OCI-LY1 (cell line): ENCODE results near the gene BLNK.
"Not testable (repeated sequence)": the region's sequence is repeated elsewhere in the genome, so short reads cannot be mapped to it uniquely, and the experiment has no call there.

ENCODE experiments used
- H2AFZ ChIP-seq: fragments of 200-600 bp; sonication (generic), shearing (Covaris generic); 2 replicates; pipeline ENCODE4 v1.6.0; 2014; ENCODE audit warnings: antibody characterized with exemption, mild to moderate bottlenecking, low read length
- H3F3A ChIP-seq: fragments of 200-600 bp; sonication (generic), shearing (Covaris generic); 2 replicates; pipeline ENCODE4 v1.6.0; 2014; ENCODE audit warnings: mild to moderate bottlenecking, antibody characterized with exemption, low read length, moderate library complexity; ENCODE audit not compliant: insufficient read depth
- H3K27ac ChIP-seq: fragments of 200-600 bp; sonication (generic); 2 replicates; pipeline ENCODE4 v1.5.1; 2014; ENCODE audit warnings: low read length, mixed run types, mild to moderate bottlenecking, low read depth; ENCODE audit not compliant: poor library complexity, severe bottlenecking
- H3K27me3 ChIP-seq: fragments of 200-600 bp; sonication (generic); 2 replicates; pipeline ENCODE4 v1.6.0; 2014; ENCODE audit warnings: antibody characterized with exemption, mild to moderate bottlenecking, low read length, moderate library complexity; ENCODE audit not compliant: insufficient read depth
- H3K36me3 ChIP-seq: fragments of 200-600 bp; sonication (generic); 2 replicates; pipeline ENCODE4 v1.6.1; 2014; ENCODE audit warnings: mild to moderate bottlenecking, antibody characterized with exemption, low read length, moderate library complexity, mixed read lengths; ENCODE audit not compliant: insufficient read depth
- H3K4me1 ChIP-seq: fragments of 200-600 bp; sonication (generic); 2 replicates; pipeline ENCODE4 v1.5.1; 2014; ENCODE audit warnings: mild to moderate bottlenecking, low read length, moderate library complexity; ENCODE audit not compliant: insufficient read depth, severe bottlenecking
- H3K4me2 ChIP-seq: fragments of 200-600 bp; sonication (generic), shearing (Covaris generic); 2 replicates; pipeline ENCODE4 v1.6.1; 2014; ENCODE audit warnings: low read length
- H3K4me3 ChIP-seq: fragments of 200-600 bp; sonication (generic); 2 replicates; pipeline ENCODE4 v1.5.1; 2014; ENCODE audit warnings: low read length, low read depth, mild to moderate bottlenecking, mixed read lengths; ENCODE audit not compliant: poor library complexity, severe bottlenecking
- H3K79me2 ChIP-seq: fragments of 200-600 bp; shearing (Covaris generic); 2 replicates; pipeline ENCODE4 v1.6.1; 2016; ENCODE audit warnings: mixed run types, low read length, mixed read lengths; ENCODE audit not compliant: insufficient read depth
- H3K9ac ChIP-seq: fragments of 200-600 bp; sonication (generic), shearing (Covaris generic); 2 replicates; pipeline ENCODE4 v1.6.1; 2014; ENCODE audit warnings: mild to moderate bottlenecking, low read length, mixed read lengths
- H3K9me2 ChIP-seq: fragments of 200-600 bp; sonication (generic), shearing (Covaris generic); 2 replicates; pipeline ENCODE4 v1.6.1; 2014; ENCODE audit warnings: low read depth, mild to moderate bottlenecking, low read length, mixed read lengths
- H3K9me3 ChIP-seq: fragments of 200-600 bp; shearing (Covaris generic); 2 replicates; pipeline ENCODE4 v1.6.1; 2014; ENCODE audit warnings: low read length, mixed read lengths
- H4K20me1 ChIP-seq: fragments of 200-600 bp; sonication (generic), shearing (Covaris generic); 2 replicates; pipeline ENCODE4 v1.6.0; 2016; ENCODE audit warnings: mild to moderate bottlenecking, low read length; ENCODE audit not compliant: insufficient read depth
- EZH2 ChIP-seq: fragments of 200-600 bp; sonication (generic), shearing (Covaris generic); IDR thresholded peaks from 2 replicates; pipeline ENCODE4 v1.8.0; 2017; ENCODE audit warnings: borderline replicate concordance, mixed run types, mild to moderate bottlenecking, antibody characterized with exemption, low read length, moderate library complexity, mixed read lengths
- TF ChIP-seq, protein P1 (sequence below): fragments of 200-600 bp; sonication (generic), shearing (Covaris generic); IDR thresholded peaks from 2 replicates; pipeline ENCODE4 v1.5.1; 2017; ENCODE audit warnings: mild to moderate bottlenecking, antibody characterized with exemption, low read length, moderate library complexity, mixed read lengths

BLNK gene

DNA sequence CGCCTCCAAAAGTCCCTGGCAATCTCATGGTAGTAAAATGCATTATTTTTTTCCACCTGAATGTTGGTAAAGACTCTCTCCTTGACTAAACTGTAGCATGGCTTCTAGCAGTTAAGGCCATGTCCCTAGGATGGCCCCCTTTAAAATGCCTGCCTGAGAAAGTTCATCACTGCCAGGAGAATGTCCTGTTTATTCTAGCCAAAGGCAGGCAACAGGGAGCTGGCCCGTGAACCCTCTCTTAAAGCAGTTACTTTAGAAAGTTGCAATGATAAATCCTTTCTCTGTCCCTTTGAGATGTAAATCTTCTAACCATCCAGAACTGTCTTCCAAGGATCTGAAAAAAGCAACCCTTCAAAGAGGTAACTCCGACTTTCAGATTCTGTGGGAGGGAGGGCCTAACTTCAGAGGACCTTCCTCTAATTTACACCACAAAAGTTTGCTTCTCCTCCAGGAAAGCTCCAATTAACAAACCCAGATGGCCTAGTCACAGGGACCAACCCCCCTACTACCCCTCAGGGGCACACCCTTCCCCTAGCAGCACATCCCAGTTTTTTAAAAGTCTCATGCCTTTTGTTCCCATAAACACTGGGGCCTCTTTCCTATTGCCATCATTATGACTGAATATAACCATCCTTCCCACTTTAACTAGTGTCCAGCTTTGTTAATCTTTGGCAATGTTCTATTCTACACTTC lies 38.4 kb upstream of the BLNK start:
- Histone ChIP-seq H3F3A (no peaks in the 10 kb centered on the region), H2AFZ (no peak overlapping the region), H3K27me3 (no peaks in the 10 kb centered on the region), H3K4me2 (no peak overlapping the region), H3K9me2 (no peaks in the 10 kb centered on the region), H3K36me3 (no peaks in the 10 kb centered on the region), H3K9ac (no peak overlapping the region), H3K79me2 (no peaks in the 10 kb centered on the region), H3K9me3 (no peaks in the 10 kb centered on the region), H4K20me1 (no peaks in the 10 kb centered on the region), H3K4me1 (peaks cover 79% of the 10 kb centered on the region), H3K27ac (peak overlapping the region; percentile 51), H3K4me3 (no peak overlapping the region)
- TF ChIP-seq, protein P1, sequence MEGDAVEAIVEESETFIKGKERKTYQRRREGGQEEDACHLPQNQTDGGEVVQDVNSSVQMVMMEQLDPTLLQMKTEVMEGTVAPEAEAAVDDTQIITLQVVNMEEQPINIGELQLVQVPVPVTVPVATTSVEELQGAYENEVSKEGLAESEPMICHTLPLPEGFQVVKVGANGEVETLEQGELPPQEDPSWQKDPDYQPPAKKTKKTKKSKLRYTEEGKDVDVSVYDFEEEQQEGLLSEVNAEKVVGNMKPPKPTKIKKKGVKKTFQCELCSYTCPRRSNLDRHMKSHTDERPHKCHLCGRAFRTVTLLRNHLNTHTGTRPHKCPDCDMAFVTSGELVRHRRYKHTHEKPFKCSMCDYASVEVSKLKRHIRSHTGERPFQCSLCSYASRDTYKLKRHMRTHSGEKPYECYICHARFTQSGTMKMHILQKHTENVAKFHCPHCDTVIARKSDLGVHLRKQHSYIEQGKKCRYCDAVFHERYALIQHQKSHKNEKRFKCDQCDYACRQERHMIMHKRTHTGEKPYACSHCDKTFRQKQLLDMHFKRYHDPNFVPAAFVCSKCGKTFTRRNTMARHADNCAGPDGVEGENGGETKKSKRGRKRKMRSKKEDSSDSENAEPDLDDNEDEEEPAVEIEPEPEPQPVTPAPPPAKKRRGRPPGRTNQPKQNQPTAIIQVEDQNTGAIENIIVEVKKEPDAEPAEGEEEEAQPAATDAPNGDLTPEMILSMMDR: no peak
- no peak for TF ChIP-seq EZH2

DNA sequence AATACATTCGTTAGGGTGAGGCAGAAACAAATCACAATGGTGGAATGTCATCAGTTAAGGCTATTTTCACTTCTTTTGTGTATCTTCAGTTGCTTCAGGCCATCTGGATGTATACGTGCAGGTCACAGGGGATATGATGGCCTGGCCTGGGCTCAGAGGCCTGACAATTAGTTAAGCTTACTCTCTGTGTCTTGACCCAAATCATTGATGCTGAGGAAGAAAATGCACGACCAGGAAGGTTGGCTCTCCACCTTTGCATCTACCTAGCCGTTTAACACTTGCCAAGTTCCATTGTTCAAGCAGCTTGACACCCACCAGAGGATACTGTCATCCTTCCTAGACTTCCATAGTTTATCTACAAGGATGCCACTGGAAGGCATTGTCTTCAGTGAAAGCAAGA lies 37.5 kb upstream of the BLNK start:
- not testable (repeated sequence) for H2AFZ ChIP-seq, H3K9ac ChIP-seq, H3K36me3 ChIP-seq, H3K27ac ChIP-seq, H3K4me3 ChIP-seq, H3K79me2 ChIP-seq, H4K20me1 ChIP-seq, H3K9me2 ChIP-seq, H3K27me3 ChIP-seq, H3K9me3 ChIP-seq, H3K4me2 ChIP-seq, H3F3A ChIP-seq
- peaks cover 82% of the 10 kb centered on the region for H3K4me1 ChIP-seq

DNA sequence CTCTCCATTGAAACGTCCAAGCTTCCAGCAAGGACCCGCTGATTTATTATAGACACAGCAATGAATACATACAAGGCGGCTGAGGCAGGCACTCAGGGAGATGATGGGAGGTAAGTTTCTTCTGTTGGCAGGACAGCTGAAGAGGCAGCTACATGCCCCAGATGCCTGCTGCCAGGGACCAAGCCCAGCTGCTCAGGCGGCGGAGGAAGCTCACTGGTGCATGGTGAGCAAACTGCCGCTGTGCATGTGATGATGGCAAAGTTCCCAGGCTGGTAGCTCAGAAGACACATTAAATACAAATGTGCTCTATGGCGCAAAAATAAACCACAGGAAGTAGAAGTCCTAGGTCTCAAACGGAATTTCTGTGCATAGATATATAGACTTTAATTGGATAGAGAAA lies 35.1 kb upstream of the BLNK start:
- Histone ChIP-seq H4K20me1 (no peaks in the 10 kb centered on the region), H3K4me2 (peak overlapping the region; percentile 41), H3K79me2 (no peaks in the 10 kb centered on the region), H3K4me3 (peak overlapping the region; percentile 18), H3F3A (no peaks in the 10 kb centered on the region), H3K36me3 (no peaks in the 10 kb centered on the region), H3K4me1 (peaks cover 71% of the 10 kb centered on the region), H2AFZ (no peak overlapping the region), H3K9ac (peak overlapping the region; percentile 43; the same call in 1 of the 2 replicates), H3K27ac (peak overlapping the region; percentile 72), H3K9me2 (no peaks in the 10 kb centered on the region), H3K9me3 (no peaks in the 10 kb centered on the region), H3K27me3 (no peaks in the 10 kb centered on the region)
- TF ChIP-seq, protein P1: no peak
- TF ChIP-seq EZH2: no peak

DNA sequence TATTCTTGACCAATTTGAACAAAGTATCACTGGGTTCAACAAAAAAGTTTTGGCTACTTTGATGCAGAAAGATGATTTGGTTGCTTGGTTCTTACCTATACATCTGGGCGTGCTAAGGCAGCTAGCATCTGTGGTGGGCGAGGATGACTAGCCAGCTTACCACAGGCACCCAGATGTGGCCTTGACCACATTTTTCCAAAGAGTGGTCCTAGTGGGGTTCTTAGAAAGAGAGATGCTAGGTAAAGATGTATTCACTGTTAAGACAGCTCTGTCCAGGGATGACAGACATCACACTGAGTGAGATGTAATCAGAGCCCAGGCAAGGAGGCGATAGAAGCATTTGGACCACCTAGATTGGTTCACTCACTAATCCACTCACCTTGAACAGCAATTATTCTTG lies 33.6 kb upstream of the BLNK start:
- no peak overlapping the region for H2AFZ ChIP-seq
- H3F3A ChIP-seq: no peaks in the 10 kb centered on the region
- no peak for TF ChIP-seq EZH2
- TF ChIP-seq, protein P1: no peak
- H3K79me2 ChIP-seq: no peaks in the 10 kb centered on the region
- H3K9ac ChIP-seq: no peak overlapping the region
- H3K4me3 ChIP-seq: no peak overlapping the region
- H3K9me3 ChIP-seq: no peaks in the 10 kb centered on the region
- H3K4me2 ChIP-seq: no peak overlapping the region
- no peaks in the 10 kb centered on the region for H3K36me3 ChIP-seq
- H3K27me3 ChIP-seq: no peaks in the 10 kb centered on the region
- H4K20me1 ChIP-seq: no peaks in the 10 kb centered on the region
- peak overlapping the region; percentile 20 for H3K27ac ChIP-seq
- peaks cover 78% of the 10 kb centered on the region for H3K4me1 ChIP-seq
- H3K9me2 ChIP-seq: no peaks in the 10 kb centered on the region
